Anterior cingulate cortex (tissue), 58 donors: ENCODE results near the gene KIRREL3.

Source experiments
- DNase-seq, 58 donors: peaks; one replicate each; lab custom pipeline; 2025; lab: John Stamatoyannopoulos, UW

KIRREL3 gene

DNA sequence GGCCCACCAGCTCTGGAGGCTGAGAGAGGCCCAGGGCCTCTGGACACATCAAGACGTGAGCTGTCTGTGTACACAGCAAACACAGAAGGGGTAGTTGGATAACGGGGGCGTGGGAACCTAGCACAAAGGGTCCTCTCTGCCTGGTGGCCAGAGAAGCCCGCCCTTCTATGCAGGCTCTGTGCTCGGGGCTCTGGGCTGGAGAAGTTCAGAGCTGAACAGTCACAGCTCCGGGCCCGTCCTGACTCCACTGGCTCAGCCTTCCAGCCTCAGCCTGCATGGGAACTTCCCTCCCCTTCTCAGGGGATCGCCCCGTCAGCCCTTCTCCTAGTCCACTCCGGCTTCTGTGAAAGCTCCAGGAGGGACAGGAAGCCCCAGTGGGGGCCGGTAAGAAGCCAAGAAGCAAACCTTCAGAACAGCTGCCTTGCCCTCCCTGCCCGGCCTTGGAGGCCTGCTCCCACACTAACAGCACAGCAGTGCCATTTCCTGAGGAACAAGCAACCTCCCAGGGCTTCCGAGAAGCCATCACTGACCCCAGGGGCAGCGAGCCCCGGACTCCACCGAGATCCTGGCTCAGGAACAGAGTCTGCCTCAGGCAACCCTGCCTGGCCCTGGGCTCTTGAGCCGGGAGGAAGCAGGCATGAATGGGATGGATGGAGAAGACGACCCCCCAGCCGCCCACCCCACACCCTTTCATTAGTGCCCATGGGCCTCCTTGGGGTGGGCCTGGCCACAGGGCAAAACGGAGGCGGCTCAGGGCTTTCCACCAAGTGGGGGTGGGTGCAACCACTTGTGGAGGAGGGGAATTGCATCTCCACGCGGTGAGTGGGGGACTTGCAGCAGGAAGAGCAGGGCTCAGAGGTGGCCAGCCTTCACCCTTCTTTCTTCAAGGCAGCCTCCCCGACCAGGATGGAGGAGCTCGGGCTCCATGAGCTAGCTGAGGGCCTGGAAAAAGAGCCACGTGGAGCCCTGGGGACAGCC, 525.3 kb downstream of the KIRREL3 start:
- no peak for DNase-seq

DNA sequence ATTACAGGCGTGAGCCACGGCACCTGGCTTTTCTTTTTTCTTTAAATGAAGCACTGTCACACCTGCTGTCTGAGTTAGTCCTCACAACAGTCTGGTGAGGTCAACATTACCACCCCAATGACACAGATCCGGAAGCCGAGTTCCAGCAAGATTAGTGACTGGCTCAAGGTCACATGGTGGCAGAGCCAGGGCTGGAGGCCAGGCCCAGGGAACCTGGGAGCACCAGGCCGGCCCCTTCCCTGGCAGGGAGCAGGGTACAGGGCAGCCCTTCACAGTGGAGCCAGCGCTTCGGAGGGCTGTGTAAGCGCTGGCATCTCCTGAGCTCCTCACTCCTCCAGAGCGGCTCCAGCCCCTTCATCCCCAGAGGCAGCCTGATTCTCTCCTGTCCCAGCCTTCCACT, 526.4 kb downstream of the KIRREL3 start:
- no peak for DNase-seq

DNA sequence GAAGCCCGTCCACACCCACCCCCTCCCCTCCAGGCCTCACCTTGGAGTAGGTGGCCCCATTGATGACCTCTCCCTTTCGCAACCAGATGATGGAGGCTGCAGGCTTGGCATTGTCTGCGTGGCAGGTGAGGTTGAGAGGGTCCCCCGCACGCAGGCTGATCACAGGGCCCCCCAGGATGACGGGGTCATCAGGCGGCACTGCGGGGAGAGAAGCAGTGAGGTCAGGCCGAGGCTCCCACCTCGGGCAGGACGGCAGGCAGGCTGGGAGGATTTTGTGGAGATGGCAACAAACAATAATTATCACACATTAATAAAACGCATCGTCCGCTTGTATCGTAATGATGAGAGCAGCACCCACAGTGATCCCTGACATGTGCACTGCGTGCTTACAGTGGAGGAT, 527.3 kb downstream of the KIRREL3 start:
- DNase-seq: no peak

GRCh38 chr11:126469311-126469710, 531.3 kb downstream of the KIRREL3 start:
- DNase-seq: no peak

DNA sequence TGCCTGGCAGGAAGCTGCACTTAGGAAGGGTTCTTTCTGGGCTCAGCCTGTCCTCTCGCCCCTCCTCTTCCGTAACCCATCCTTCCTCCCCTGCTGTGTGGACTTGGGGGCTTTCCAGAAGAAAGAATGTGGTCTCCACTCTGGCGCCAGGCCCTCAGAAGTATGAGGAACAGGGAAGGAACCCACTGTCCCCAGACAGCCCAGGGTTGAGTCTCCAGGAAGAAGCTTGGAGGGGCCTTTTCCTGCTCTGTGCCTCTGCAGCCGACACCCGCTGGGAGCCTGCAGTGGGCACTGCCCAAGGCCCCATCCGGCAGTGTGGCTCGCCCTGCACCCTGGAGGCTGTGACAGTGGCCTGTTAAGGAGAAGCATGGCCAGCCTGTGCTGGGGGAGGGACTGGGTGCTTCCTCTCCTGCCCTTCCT, 532.5 kb downstream of the KIRREL3 start:
- DNase-seq: peak in 6 of 58 donors; percentile 11 to 35 (median 22)

GRCh38 chr11:126467471-126467870, 533.1 kb downstream of the KIRREL3 start:
- DNase-seq: no peak

DNA sequence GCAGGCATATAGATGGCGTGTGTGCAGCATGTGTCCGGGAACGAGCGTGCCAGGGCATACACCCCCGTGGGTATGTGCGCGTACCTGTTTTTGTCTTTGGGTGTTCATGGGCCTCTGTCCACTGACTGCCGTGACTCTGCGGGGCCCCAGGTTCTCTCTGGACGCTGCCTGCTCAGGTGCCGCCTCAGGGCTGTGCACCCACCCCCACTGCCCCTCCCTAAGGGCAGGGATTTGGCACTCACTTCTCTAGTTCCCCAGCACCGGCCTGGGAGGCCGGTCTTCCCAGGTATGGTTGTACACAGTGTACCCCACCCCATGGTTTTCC, 533.6 kb downstream of the KIRREL3 start:
- DNase-seq: no peak

DNA sequence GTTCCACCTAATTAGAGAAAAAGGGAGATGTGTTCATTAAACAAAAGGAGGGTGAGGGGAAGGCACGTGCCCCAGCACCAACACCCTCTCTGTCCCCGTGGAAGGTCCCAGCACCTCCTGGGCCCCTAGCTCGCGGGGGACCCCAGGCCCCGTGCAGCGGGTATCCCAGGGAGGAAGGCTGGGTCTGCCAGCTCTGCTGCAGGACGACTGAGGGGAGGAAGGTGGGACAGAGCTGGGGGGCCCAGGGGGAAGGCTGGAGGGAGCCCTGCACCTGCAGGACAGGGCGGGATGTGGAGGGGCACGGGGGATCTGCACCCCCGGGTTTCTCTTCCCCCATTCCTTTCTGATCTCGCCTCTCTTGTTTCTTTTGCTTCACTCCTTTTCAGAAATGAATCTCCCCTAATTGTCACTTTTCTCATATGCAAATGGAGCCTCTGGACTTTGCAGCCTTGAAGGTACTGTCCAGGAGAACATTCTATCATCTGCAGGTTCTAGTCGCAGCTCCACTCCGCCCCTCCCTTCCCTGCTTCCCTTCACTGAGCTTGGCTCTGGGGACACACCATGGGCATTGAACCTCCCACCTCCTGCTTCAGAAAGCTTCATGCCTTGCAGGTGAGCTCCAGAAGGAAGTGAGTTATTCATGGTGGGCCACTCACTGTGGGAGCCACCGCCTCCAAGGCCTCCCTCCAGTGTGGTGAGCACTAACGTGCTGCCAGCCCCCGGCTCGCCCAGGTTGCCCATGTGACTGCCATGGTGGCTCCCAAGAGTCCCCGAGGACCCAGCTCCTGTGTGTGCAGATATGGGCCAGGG, 534.1 kb downstream of the KIRREL3 start:
- DNase-seq: no peak

GRCh38 chr11:126465573-126466188, 534.9 kb downstream of the KIRREL3 start:
- DNase-seq: peak in 8 of 58 donors; percentile 13 to 46 (median 20)

DNA sequence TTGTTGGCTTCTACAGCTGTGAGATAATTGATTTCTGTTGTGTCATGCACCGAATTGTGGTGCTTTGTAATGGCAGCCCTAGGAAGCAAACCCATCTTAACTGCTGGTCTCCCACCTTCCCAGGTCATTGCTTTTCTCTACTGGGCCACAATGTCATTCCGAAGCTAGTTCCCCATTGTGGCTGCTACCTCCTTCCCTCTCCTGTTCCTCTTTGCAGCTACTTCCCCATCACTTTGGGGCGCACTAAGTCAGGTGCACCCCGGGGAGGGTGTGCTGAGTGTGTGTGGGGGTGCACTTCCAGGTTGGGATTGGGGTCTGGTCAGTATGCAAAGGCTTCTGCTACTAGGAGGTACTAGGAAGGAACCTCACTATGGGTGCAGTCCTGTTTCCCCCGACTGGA, 535.8 kb downstream of the KIRREL3 start:
- DNase-seq: no peak

DNA sequence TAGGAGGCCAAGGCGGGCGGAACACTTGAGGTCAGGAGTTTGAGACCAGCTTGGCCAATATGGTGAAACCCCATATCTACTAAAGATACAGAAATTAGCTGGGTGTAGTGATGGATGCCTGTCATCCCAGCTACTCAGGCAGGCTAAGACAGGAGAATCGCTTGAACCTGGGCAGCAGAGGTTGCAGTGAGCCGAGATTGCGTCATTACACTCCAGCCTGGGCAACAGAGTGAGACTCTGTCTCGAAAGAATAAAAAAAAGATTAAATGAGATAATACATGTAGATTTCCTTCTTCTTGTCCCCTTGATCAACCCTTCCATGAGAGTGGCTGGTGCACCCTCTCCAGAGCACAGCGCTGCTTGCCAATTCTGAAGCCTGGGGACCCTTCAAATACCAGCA, 538.1 kb downstream of the KIRREL3 start:
- DNase-seq: no peak

- no peak for DNase-seq
These were observed 538.6 kb downstream of the KIRREL3 start for GRCh38 chr11:126461996-126462395.

DNA sequence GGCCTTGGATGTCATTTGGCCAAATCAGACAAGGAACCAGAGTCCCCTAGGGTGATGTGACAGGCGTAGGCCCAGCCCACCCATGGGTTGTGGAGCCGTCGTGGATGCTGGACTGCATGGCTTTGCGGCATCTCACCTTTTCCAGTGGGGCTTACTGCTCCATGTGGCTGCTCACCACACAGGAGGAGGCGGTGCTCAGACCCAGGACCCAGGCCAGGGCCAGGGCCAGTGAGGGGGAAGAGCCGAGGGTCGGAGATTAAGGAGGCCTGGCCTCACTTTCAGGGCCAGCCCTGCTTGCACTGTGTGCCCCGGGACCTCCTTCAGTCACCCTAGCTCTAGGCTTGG, 539.5 kb downstream of the KIRREL3 start:
- no peak for DNase-seq

DNA sequence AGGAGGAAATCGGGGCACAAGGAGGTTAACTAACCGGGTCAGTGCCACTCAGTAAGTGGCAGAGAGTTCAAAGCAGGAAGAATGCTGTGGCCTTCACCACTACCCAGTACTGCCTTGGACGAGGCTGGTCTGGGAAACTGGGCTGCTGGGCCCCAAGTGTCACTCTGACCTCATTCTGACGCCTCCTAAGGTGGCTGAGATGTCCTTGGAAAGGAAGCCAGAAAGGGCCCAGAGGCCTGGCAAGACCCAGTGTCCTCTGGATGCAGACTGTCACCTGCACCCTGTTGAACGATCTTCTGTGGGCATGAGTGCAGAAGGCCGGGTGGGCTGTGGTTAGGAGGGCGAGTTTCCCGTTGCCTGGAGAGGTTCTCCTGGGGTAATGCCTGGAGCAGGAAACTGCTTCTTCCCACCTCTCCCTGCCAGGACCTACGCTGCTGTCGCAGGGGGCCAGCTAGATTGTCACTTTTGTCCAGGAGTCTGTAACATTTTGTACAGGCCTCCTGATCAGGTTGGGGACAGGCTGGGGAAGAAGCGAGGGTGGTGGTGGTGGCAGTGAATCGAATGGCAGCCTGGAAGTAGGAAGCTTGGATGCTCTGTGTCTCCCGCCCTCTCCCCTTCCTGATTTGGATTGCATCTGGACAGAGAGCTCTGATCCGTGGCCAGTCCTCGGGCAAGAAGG, 540.0 kb downstream of the KIRREL3 start:
- no peak for DNase-seq

- peak in 17 of 58 donors; percentile 12 to 57 (median 31) for DNase-seq
These were observed 540.8 kb downstream of the KIRREL3 start for GRCh38 chr11:126459691-126460281.

- DNase-seq: no peak
These were observed 542.8 kb downstream of the KIRREL3 start for GRCh38 chr11:126457817-126458216.

DNA sequence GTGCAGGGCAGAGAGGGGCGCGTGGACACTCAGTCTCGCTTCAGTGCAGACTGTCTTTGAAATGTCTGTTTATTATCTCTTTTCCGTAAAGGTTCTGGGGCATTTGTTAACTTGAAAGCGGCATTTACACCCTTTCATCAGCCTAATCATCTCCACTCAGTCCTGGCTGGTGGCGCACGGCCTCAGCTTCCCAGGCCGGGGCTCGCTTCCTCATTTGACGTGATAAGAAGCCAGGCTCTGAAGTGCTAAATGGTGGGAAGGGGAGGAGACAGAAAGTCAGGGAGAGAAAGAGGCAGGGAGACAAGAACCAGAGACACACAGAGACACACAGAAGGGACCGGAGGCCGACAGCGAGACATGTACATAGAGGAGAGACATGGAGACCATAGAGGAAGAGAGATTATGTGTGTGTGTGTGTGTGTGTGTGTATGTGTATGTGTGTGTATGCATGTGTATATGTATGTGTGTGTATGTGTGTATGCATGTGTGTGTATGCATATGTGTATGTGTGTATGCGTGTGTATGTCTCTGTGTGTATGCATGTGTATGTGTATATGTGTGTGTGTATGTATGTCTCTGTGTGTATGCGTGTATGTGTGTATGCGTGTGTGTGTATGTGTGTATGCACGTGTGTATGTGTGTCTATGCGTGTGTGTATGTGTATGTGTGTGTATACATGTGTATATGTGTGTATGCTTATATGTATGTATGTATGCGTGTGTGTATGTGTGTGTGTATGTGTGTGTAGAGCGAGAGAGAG, 543.6 kb downstream of the KIRREL3 start:
- no peak for DNase-seq

- no peak for DNase-seq
These were observed 544.5 kb downstream of the KIRREL3 start for GRCh38 chr11:126456089-126456488.
